GM19240 (cell line): Measurements from ENCODE around the gene IL1RL2.

Experiments used
- DNase-seq: peaks from one replicate; pipeline ENCODE4 v3.0.0; 2011; ENCODE audit warnings: low spot score; ENCODE audit not compliant: insufficient read length

IL1RL2 gene

DNA sequence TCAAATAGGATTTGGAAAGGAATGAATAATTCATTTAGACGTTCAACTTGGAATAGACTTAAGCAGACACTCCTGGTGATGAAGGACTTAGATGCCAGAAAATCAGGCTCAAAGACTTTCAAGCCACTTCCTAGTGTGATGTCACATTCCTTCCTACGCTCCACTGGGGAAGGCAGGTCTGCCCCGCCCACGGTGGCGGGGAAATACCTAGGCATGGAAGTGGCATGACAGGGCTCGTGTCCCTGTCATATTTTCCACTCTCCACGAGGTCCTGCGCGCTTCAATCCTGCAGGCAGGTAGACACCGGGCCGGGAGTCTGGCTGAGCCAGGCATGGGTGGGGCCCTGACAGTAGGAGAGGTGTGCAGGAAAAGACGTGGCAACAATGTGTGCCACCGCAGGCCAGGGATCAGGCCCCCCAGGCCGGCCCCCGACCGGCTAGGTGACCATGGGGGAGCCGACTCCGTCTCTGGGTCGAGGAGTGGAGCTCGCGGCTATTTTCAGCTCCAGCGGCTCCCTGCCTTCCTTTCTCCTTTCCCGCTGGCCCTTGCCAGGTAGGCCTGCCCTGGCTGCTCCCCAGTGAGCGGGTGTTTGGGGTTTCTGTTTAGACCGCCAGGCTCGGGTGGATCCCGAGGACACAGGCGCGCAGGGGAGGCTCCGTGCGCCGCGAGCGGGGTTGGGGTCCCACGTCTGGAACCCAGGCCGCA, at the start of gene IL1RL2:
IL1RL2 (plus strand) TSS at position 233 of the 705 bp plus-strand sequence. CDS start 845 bp downstream, outside the sequence.
- DNase-seq = no peak

DNA sequence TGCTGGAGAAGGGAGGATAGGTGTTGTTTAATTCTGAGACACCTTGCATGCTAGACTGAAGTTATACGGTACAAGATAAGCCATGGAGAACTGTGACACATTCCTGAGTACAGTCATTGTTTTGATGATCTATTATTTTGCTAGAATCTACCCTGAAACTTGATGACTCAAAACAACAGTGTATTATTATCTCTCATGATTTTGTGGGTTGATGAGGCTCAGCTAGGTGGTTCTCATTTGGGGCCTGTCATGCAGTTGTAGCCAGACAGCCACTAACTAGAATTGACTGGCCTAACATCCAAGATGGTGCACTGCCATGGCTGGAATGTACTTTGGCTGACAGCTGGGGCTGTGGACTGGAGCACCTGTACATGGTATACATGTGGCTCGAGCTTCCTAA, 49.7 kb upstream of the IL1RL2 start:
- DNase-seq = no peak

DNA sequence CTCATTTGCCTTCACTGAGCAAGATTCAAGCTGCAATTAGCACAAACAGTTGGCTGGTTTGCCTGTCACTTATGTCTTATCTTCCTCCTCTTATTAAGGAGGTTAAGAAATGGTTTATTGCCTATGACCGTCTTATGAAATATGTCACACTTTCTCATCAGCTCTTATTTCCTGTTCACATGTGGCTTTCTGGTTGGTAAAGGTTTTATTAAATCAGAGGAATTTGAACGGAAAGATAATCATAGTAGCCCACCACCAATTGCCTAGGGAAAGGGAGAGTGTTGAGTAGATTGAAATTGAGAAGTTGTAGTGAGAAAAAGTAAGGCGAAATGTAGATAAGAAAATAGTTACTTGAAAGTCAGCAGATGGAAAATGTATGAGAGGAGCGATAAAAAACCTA, 48.5 kb upstream of the IL1RL2 start:
- no peak for DNase-seq

DNA sequence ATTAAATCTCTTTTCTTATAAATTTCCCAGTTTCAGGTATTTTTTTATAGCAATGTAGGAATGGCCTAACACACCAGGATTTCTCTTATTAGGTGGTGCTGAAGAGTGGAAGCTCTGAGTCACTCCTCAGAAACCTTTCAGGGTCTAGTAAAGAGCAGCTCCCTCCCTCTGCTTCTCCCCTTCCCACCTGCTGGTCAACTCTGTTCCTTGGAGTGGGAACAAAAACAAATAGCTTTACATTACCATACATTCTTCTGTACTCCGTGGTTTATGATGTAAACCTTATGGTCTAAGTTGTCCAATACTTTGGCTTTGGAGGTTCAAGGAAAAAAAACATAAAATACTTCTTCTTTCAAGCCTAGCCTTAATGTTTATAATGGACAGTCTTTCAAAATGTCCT, 47.0 kb upstream of the IL1RL2 start:
- no peak for DNase-seq

DNA sequence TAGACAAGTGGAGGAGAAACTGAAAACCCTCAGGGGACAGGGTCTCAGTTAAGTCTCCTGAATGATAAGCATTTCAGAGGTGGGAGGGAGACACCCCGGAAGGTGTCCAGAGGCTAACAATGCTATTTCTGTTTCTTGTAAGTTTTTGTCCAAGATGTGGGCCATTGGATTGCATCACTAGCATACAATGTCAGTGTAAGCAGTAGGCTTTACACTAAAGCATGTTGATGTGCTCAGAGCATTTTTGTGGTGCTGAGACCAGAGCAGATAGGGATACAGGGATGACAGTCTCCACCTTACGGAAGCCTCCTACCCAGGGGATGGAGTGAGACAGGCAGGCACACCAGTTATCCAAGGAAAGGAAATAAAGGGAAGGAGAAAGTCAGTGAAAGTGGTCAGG, 46.4 kb upstream of the IL1RL2 start:
- no peak for DNase-seq

DNA sequence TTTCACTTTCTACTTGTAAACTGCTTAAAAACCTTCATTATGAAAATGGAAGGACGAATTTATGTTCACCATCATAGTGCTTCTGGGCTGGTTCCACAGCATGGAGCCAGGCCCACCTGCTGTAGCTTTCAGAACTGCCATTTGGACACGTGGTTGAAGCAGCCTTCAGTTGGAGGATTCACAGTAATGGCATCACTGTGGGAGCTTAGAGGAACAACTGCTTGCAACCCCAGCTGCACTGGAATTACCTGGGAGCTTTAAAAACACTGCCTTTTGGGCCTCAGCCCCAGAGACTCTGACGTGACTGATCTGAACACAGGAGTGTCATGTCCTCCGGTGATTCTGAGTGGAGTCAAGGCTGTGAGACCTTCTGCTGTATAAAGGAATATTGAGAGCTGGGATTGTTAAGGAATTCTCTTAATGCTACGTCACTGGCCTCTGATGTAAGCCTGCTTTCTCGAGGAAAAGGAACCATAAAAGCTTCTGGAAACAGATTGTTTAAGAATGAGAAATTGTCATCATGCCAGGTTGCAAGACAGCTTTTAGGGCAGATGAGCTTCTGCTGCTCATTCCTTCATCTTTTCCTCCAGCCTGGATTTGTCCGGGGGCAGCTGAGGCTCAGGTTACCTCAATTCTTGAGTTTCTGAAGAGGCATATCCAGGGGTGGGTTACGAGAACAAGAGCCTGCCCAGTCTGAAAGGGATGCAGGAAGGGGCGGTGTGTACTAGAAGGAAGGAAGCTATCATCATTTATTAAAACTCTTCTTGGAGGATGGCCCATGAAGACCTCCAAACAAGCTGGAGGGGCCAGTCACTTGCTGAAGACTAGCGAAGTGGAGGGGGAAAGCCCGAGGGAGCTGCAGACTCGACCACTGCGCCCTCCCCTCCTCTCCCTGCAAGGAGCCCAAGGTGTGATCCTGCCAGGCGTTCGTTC, 45.5 kb upstream of the IL1RL2 start:
- DNase-seq = no peak

DNA sequence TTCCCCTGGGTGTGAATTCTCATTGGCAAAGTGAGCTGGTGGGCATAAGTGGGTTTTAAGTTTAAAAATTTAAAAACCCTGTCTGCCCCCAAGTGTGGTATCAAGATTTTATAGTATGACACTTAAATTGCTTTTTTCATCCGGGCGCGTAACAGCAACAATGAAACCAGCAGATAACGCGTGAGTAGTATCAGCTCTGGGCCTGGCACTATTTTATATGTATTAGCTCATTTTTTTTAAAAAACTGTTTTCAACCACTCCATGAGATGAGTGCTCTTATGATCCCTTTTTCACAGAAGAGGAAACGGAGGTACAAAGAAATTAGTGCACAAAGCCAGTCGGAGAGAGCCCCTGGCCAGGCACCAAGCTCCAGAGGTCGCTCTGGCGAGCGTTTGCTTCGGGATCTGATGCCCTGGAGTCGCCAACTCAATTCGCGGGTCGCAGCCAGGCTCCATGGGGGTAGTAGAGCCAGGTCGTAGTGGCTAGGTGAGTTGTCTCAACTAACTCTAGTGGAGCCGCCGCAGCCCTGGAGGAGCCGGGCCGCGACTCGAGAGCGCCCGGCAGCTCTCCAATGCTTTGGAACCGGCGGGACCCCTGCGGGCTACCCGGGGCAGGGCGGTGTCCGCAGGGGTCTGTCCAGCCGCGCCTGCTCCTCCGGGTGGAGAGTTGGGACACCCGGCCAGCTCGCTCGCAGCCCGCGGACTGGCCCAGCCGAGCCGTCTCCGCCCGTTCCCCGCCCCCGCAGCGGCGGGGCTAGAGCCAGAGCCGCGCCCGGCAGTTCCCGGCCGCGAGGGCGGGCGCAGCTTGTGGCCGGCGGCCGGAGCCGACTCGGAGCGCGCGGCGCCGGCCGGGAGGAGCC, 44.6 kb upstream of the IL1RL2 start, which contains the start of gene IL1R1:
IL1R1 (plus strand) TSS at position 777 of the 859 bp plus-strand sequence. CDS start 14,979 bp downstream, outside the sequence.
- no peak for DNase-seq

DNA sequence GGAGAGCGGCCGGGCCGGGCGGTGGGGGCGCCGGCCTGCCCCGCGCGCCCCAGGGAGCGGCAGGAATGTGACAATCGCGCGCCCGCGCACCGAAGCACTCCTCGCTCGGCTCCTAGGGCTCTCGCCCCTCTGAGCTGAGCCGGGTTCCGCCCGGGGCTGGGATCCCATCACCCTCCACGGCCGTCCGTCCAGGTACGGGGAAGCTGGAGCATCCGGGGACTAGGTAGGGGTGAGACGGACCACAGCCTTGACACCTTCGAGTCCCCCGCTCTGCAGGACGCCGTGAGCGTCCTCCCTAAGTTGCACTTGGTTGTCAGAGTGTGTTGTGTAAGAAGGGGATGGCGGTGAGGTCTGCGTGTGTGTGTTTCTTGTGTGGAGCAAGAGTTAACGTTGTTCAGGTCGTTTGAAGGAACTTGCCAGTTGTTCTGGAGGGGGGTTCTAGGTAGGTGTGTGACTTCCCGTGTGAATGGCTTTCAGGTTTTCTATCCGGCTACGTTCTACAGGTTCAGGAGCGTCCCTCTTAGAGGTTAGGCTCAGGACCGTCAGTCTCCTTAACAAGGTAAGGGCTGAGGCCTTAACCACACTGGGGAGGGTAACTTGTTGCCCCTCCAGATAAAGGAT, 43.9 kb upstream of the IL1RL2 start:
- no peak for DNase-seq

DNA sequence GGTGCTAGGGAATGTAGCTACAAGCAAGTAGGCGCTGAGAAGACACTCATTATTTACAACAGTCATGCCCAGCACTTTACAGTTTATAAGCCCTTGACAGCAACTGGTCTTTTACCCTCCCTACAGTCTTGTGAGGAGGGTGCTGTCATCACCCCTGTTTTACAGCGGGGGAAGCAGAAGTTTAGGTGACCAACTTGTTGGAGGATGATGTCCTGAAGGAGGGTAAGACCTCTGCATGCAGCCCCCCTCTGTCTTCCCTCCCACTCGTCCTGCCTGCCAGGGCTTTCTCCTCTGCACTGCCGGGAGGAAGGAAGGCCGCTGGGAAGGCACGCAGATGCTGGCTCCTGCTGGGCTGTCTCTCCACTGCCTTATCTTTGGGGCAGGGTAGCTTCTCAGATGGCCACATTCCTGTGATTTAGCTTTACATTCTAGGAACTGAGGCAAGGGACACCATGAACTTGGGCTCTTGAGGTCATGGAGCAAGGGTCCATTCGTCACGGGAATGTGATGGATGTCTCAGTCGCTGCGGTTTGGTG, 43.3 kb upstream of the IL1RL2 start:
- DNase-seq = no peak

DNA sequence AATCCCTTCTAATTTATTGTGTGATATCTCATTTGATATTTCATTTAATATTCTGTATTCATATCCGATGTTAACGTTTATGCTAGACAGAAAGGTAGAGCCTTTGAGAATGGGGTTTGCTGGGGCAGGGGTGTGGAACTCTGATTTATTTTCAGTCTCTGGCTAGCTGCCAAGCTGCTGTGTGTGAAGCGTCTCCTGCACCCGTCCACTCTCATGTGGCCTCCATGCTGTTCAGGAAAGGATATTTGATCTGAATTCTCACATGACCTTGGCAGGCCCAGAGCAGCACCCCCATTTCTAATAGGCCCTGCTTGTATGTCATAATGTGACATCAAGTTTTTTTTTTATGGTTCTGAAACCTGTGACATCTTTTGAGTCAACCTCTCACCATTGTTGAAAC, 42.7 kb upstream of the IL1RL2 start:
- DNase-seq = no peak

DNA sequence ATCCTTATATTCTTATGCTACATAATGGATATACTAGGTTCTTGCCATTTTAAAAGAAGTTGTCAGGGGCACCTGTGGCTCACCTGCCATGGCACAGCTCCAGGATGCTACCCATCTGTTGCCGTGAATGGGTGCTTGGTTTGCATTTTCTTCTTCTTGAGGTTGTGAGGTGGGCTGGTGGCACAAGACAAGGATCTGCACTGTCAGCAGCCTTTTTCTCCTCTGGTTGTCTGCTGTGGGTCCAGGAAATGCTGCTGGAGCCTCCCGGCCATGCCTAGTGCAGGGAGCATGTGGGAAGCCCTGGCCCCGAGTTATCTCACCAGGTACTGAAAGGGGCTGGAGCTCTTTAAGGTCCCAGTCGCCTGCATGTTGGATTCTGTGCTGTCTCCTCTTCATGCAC, 41.7 kb upstream of the IL1RL2 start:
- no peak for DNase-seq

DNA sequence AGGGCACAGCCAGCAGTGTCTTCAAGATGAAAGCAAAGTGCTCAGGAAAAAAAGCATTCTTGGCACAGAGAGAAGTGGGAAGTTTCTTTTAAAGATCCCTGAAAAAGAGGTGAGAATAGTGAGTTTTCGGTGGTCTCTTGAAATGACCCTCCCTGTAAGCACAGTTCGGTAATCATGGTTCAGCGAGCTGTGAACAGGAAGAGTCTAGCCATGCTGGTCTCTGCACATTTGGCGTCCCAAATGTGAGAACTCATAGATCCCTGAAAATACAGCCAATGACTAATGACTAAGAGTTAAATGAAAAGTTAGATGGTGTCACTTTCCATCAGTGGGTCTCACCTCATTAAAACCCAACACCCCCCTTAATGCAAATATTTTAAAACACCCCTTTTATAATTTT, 40.9 kb upstream of the IL1RL2 start:
- no peak for DNase-seq

DNA sequence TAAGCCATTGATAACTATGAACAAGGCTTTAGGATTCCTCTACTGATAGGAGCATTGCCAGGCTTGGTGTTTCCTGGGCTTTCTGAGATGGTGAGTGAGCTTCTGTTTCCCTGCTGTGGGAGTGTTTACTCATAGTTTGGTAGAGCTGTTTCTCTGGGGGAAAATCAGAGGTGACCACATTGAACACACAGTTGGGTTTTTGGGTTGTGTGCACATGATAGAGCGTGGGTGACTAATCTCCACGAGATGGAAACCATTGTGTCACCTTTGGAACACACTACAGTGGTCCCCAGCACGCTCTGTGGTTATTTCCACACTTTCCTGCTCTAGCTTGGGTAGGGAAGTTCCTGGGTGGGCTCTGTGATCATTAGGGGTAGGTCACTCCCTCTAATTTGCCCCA, 38.9 kb upstream of the IL1RL2 start:
- no peak for DNase-seq

DNA sequence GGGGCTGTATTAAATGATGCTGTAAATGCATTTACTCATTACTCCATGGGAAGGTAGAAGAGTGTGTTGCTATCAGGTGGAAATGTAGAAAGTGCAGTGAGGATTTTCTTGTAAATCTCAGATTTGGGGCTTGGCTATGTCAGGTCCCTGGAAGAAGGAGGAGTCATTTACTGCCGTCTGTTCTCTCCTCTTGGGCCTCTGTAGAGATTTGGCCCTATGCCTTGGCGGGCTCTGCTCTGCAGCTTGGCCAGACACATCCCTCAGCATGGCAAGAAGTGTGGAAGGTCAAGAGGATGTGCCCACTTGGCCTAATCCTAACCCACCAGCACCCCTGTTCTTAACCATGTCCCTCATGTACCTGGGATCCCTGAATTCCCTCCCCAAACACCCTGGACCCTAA, 37.6 kb upstream of the IL1RL2 start:
- no peak for DNase-seq

DNA sequence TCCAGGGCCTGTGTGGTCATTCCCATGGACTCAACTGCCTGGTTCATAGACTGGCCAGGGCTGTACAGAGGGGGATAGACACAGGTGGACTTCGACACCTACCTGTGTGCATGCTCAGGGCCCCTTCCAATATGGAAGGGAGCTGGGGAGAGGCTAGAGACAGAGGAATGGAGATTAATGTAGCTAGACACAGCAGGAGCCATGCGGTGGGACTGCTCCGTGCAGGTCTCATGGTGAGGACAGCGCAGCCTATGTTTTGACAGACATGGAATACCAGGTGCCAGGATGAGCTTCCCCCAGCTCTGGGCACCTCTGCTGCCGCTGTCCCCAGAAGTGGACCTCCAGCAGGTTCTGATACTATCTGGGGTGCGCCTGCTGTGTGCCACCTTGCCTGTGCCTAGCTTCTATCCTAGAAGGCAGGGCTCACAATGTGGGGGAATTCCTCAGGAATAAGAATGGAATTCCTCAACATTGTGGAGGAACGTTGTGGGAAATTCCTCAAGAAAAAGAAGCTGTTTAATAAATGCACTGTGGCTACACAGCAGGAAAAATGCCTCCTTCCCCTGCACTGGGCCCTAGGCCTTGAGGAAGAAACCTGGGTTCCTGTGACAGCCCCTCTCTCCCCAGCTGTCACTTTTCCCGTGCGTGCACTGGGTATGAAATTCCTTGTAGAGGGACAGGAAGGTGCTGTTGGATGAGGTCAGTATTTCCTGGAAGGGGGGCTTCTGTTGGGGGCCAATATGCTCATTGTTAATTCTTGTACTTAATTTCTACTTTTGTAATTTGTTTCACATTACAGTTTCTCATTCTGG, 37.0 kb upstream of the IL1RL2 start:
- no peak for DNase-seq

DNA sequence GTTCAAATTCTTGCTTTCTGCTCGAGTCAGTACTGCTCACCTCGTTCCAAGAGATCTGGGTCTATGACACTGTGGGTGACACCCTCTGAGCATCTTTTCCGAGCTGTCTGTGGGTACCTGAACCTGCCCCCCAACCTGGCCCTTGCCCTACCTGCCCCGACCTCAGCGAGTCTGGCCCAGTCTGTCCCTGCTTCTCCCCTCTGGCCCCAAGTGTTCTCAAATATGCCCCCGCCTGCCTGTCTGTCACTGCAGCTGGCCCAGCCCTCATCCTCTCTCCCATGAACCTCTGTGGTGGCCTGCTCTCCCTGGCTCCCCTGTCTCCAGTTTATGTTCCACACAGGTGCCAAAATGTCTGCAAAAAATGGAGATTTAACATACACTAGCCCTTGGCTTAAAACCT, 32.5 kb upstream of the IL1RL2 start:
- DNase-seq = no peak

DNA sequence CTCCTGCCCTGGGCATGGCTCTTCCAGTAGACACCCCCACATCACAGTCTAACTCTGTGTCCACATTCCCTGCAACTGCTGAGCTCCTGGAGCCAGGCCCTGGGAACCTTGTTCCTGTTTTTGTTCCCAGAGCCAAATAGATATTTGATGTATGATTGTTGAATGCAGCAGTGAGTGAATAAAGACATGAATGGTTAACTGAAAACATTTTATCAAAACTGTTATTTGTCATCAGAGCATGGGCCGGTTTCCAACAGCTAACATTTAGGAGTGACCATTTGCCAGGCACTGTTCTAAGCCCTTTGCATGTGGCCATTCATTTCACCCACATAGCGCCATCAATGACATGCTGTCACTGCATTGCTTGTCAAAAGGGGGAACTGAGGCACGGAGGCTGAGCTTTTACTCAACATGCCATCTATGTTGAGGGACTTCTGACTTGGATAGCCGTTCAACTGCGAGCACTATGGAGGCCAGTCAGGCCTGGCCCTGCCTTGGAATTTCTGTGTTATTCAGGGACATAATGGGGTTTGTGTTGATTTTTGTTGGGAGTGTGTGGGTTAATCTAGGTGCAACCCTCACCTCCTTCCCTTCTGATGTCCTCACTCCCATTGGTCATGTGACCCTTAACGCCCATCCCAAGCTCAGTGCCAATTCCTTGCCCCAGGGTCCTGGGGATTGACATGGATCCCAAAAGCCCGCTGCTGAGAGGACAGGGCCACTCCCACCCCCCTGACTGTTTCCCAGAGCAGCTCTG, 31.7 kb upstream of the IL1RL2 start:
- DNase-seq = no peak

DNA sequence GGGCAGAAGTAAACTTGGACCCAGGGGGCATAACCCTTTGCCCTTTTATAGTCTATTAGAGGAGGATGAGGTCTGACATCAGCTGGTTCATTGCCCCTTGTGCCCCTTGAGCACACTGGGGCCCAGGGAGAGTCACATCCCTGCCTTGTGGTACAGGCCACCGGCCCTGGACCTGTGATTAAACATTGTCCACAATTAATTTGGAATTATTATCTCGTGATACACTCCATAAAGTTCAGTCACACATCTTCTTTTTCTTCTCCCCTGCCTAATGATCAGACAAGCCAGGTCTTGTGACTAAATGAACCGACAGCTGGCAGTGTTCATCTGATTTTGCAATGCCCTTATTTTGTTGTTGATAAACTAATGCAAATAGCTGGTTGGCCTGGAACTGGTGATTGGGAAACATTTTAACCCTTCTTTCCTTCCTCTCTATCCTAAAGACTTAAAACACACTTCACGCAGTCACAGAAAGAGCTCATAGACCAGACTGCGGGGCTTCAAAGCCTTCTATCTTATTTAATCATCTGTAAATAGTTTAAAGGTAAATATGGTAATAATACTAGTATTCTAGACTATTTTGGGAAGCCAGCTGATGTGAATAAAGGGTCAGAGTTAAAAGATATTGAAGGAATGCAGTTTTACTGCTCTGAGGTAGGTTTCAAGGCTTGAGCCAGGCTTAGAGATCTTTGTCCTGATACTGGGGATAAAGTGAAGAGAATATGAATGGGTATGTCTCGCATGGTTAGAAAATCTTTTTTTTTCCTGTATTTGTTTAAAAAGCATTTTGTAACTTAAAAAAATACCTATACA, 30.9 kb upstream of the IL1RL2 start:
- no peak for DNase-seq
